ENCODE measurements around the gene NDEL1. TPM values are rescaled to one million over a fixed set of nuclear protein-coding genes. Genes with fewer than 3 reads are reported as not detected.

NDEL1 gene
- polyA plus RNA-seq, 1 experiment, result 72.2 TPM

DNA sequence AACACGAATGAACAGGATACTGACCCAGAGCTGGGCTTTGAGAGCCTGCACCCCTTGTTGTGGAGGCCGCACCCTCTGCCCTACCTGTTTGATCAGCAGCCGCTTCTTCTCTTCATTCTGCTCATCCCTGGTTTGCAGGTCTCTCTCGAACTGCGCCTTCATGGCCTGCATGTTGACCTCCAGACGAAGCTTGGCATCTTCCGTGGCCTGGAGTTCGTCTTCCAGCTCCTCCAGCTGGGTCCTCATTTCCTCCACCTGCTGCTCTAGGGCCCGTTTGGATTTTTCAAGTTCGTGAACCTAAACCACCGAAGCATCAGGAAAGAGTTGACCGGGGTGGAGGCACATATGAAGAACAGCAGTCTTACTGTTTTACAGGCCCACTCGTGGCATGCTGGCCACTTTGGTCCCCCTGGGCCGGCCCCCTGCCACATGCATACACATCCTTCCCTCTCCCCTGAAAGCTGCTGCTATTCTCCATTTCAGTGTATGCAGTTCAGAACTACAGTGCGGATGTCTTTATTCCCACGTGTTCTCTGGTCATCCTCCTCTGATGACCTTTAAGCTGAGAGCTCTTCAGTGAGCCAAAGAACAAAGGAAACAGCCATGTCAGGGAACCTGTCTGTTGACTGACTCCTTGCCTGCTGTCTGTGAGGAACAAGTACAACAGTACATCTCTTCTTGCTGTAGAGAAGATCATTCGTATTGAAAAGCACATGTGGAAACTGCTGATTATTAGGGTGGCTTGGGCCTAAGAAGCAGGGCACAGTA, 54.8 kb downstream of the NDEL1 start:
- DNase-seq (ENCODE audit: low read depth), result no peak
- POLR2A ChIA-PET, result interaction anchor here (0.6 kb wide), 1 partner anchor 201 kb away, joined by 3 read pairs; no protein-coding TSS in a partner anchor
- peaks cover 31% of the 10 kb centered on the region for H3K36me3 ChIP-seq (ENCODE audit: control insufficient read depth, insufficient read depth, low read length)
- CTCF ChIA-PET, result interaction anchor here (1.1 kb wide), 1 partner anchor 256 kb away, joined by 4 read pairs; no protein-coding TSS in a partner anchor
- no peak overlapping the region for H3K4me3 ChIP-seq (ENCODE audit: low read depth, low read length)
- no peaks in the 10 kb centered on the region for H3K27me3 ChIP-seq (ENCODE audit: control insufficient read depth, insufficient read depth, low read length)
- TF ChIP-seq, protein P1, sequence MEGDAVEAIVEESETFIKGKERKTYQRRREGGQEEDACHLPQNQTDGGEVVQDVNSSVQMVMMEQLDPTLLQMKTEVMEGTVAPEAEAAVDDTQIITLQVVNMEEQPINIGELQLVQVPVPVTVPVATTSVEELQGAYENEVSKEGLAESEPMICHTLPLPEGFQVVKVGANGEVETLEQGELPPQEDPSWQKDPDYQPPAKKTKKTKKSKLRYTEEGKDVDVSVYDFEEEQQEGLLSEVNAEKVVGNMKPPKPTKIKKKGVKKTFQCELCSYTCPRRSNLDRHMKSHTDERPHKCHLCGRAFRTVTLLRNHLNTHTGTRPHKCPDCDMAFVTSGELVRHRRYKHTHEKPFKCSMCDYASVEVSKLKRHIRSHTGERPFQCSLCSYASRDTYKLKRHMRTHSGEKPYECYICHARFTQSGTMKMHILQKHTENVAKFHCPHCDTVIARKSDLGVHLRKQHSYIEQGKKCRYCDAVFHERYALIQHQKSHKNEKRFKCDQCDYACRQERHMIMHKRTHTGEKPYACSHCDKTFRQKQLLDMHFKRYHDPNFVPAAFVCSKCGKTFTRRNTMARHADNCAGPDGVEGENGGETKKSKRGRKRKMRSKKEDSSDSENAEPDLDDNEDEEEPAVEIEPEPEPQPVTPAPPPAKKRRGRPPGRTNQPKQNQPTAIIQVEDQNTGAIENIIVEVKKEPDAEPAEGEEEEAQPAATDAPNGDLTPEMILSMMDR (IDR thresholded peaks at IDR 0.05; ENCODE audit: insufficient read depth, low read depth, low read length), result no peak

DNA sequence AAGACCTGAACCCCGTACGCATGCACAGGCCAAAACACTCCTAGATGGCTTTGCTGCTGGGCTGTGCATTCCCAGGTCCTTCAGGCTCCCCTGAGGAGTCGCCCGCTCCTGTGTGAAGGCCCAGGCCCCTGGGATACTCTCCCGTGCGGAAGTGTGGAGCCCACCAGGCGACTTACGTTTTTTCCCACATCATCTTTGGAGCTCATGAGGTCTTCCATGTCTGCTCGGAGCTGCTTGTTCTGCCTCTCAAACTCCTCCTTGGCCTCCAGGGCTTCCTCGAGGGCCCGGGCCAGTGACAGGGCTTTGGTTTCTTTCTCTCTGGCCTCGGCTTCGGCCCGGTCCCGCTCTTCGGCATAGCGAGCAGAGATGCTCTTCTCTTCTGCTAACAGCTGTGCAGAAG, 56.4 kb downstream of the NDEL1 start:
- POLR2A ChIA-PET, result no interaction called here
- TF ChIP-seq, protein P1 (IDR thresholded peaks at IDR 0.05; ENCODE audit: insufficient read depth, low read depth, low read length), result no peak
- CTCF ChIA-PET, result no interaction called here
- Histone ChIP-seq H3K4me3 (ENCODE audit: low read depth, low read length) (no peak overlapping the region), H3K27me3 (ENCODE audit: control insufficient read depth, insufficient read depth, low read length) (no peaks in the 10 kb centered on the region), H3K36me3 (ENCODE audit: control insufficient read depth, insufficient read depth, low read length) (peaks cover 34% of the 10 kb centered on the region)
- no peak for DNase-seq (ENCODE audit: low read depth)

DNA sequence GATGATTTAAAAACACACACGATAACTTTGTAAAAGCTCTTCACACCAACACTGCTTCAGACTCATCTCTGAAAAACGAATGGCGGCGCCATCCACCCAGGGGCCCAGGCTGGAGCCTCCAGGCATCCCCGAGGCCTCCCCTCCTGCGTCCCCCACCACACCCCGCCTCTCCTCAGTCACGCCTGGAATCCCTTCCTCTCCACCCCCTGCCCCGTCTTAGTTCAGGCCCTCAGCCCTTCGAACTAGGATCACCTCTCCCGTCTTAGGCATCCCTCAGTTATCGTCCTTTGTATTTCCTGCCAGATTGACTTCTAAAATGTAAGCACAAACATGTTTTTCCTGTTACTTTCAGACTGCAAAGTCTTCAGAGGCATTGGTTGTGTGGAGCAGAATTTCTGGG, 58.3 kb downstream of the NDEL1 start:
- H3K4me3 ChIP-seq (ENCODE audit: low read depth, low read length), result no peak overlapping the region
- no peak for DNase-seq (ENCODE audit: low read depth)
- CTCF ChIA-PET, result interaction anchor here (1.0 kb wide), 1 partner anchor 292 kb away, joined by 3 read pairs; no protein-coding TSS in a partner anchor
- TF ChIP-seq, protein P1 (IDR thresholded peaks at IDR 0.05; ENCODE audit: insufficient read depth, low read depth, low read length), result no peak
- H3K27me3 ChIP-seq (ENCODE audit: control insufficient read depth, insufficient read depth, low read length), result no peaks in the 10 kb centered on the region
- POLR2A ChIA-PET, result no interaction called here
- peaks cover 25% of the 10 kb centered on the region for H3K36me3 ChIP-seq (ENCODE audit: control insufficient read depth, insufficient read depth, low read length)

DNA sequence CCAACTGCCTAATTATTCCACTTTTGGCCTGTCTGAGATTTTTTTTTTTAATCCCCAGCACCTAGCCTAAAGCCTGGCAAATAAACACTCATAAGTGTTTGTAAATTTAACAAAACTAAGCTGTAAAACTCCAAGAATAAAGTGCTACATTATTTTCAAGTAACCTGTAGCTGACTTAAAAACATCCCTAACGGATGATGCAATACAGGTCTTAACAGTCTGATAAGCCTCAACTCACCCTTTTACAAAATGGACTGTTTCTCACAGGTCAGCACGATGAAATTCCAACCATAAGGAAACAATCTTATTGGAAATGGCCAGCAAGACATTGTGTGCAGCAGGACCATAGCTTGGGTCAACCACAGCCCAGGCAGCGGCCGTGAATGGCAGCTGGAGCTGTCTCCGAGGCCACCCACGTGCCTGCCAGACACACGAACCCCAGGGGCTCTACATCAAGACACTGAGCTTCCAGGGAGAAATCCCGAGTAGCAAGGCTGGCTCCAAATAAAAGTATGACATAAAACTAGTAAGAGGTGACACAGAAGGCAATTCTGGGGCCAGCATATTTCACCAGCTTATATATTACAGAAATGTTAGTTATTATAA, 58.9 kb downstream of the NDEL1 start:
- H3K27me3 ChIP-seq (ENCODE audit: control insufficient read depth, insufficient read depth, low read length), result no peaks in the 10 kb centered on the region
- POLR2A ChIA-PET, result no interaction called here

DNA sequence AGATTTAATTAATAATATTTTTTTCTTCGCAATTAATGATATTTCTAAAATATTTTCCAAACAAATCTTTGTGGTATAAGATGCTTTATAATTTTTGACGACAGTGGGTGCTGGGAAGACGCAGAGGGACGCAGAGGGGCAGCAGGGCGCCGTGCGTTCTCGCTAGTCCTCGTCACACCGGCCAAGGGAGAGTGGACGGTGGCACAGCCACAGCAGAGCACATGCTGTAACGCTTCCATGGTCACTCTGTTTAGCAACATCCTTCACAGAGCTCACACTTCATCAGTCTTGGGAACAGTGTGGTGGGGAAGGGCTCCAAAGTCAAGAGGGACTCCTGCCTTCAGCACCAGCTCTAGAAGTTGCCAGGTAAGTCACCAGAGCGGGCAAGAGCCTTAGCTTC, 60.4 kb downstream of the NDEL1 start:
- no peak for DNase-seq (ENCODE audit: low read depth)
- TF ChIP-seq, protein P1 (IDR thresholded peaks at IDR 0.05; ENCODE audit: insufficient read depth, low read depth, low read length), result no peak
- H3K27me3 ChIP-seq (ENCODE audit: control insufficient read depth, insufficient read depth, low read length), result no peaks in the 10 kb centered on the region
- no peak overlapping the region for H3K4me3 ChIP-seq (ENCODE audit: low read depth, low read length)
- H3K36me3 ChIP-seq (ENCODE audit: control insufficient read depth, insufficient read depth, low read length), result peaks cover 35% of the 10 kb centered on the region
- POLR2A ChIA-PET, result no interaction called here
- CTCF ChIA-PET, result no interaction called here

More for the DNA sequence above, 58.9 kb downstream of the NDEL1 start:
- TF ChIP-seq, protein P1 (IDR thresholded peaks at IDR 0.05; ENCODE audit: insufficient read depth, low read depth, low read length), result no peak
- CTCF ChIA-PET, result no interaction called here
- no peak overlapping the region for H3K4me3 ChIP-seq (ENCODE audit: low read depth, low read length)
- no peak for DNase-seq (ENCODE audit: low read depth)
- peaks cover 30% of the 10 kb centered on the region for H3K36me3 ChIP-seq (ENCODE audit: control insufficient read depth, insufficient read depth, low read length)

Data from BJ (cell line).